ENCODE measurements around the gene NAA15.

The NAA15 gene

DNA sequence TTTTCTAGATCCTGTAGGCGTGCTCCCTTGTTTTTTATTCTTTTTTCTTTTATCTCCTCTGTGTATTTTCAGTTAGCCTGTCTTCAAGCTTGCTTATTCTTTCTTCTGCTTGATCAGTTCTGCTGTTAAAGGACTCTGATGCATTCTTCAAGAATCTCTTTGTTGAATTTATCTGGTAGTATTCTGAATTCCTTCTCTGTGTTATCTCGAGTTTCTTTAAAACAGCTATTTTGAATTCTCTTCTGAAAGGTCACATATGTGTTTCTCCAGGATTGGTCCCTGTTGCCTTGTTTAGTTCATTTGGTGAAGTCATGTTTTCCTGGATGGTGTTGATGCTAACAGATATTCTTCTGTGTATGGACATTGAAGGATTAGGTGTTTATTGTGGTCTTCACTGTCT lies 167.9 kb downstream of the NAA15 start:
- H3K79me2 ChIP-seq (ENCODE audit: control insufficient read depth, low read length): peaks cover 58% of the 10 kb centered on the region
- no peak for TF ChIP-seq EZH2phosphoT487 (IDR thresholded peaks at IDR 0.05; ENCODE audit: borderline replicate concordance, low read length)
- TF ChIP-seq, protein P1, sequence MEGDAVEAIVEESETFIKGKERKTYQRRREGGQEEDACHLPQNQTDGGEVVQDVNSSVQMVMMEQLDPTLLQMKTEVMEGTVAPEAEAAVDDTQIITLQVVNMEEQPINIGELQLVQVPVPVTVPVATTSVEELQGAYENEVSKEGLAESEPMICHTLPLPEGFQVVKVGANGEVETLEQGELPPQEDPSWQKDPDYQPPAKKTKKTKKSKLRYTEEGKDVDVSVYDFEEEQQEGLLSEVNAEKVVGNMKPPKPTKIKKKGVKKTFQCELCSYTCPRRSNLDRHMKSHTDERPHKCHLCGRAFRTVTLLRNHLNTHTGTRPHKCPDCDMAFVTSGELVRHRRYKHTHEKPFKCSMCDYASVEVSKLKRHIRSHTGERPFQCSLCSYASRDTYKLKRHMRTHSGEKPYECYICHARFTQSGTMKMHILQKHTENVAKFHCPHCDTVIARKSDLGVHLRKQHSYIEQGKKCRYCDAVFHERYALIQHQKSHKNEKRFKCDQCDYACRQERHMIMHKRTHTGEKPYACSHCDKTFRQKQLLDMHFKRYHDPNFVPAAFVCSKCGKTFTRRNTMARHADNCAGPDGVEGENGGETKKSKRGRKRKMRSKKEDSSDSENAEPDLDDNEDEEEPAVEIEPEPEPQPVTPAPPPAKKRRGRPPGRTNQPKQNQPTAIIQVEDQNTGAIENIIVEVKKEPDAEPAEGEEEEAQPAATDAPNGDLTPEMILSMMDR (IDR thresholded peaks at IDR 0.05; ENCODE audit: low read depth, low read length, poor library complexity, severe bottlenecking): no peak
- no peaks in the 10 kb centered on the region for H3K27me3 ChIP-seq (ENCODE audit: control insufficient read depth, low read length)
- peaks cover 12% of the 10 kb centered on the region for H3K36me3 ChIP-seq (ENCODE audit: control insufficient read depth, low read length)
- peaks cover 4% of the 10 kb centered on the region for H3K9me3 ChIP-seq (ENCODE audit: control insufficient read depth, insufficient read depth, low read length)
- no peaks in the 10 kb centered on the region for H4K20me1 ChIP-seq (ENCODE audit: control insufficient read depth, insufficient read depth, low read depth, low read length)
- no peaks in the 10 kb centered on the region for H3K9me2 ChIP-seq (replicated peaks; ENCODE audit: control insufficient read depth, low read length)
- no peak overlapping the region for H3K27ac ChIP-seq (ENCODE audit: low read depth, low read length)
- no peaks in the 10 kb centered on the region; the same call in 1 of the 2 replicates for H3K4me1 ChIP-seq (ENCODE audit: control insufficient read depth, low read length)
- H3K4me3 ChIP-seq (ENCODE audit: low read length): no peak overlapping the region
- H3K4me2 ChIP-seq (ENCODE audit: low read length): no peak overlapping the region
- H3F3A ChIP-seq (ENCODE audit: control insufficient read depth, insufficient read depth): no peaks in the 10 kb centered on the region
